LoVo (cell line): ENCODE data around the gene PF4V1.
A peak's percentile ranks its signal among the peaks of the same experiment; 100 is the strongest.

Source experiments
- DNase-seq: peaks from one replicate; pipeline ENCODE4 v3.0.0-alpha.2; 2016; ENCODE audit warnings: low spot score

PF4V1 gene

DNA sequence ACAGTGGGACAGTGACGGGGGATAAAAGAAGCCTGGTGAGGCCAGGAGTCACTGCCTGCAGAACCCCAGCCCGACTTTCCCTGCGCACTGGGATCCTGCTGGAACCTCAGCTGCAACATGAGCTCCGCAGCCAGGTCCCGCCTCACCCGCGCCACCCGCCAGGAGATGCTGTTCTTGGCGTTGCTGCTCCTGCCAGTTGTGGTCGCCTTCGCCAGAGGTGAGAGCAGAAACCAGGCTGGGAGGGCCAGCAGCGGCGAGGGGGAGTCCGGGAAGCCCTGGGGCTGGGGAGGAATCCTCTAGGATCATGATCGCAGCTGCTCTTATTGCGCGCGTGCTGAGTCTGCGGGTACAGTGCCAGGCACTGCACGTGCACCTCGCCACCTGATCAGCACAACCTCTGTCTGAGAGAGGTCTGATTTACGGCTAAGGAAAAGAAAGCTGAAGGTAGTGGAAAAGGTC is at the start of gene PF4V1:
Gene PF4V1, plus strand, starts transcription at position 51 of the 459 bp plus-strand sequence. Its CDS starts 67 bp downstream, at position 118.
- no peak for DNase-seq

GRCh38 chr4:73810191-73810590 is 42.9 kb upstream of the PF4V1 start:
- no peak for DNase-seq

DNA sequence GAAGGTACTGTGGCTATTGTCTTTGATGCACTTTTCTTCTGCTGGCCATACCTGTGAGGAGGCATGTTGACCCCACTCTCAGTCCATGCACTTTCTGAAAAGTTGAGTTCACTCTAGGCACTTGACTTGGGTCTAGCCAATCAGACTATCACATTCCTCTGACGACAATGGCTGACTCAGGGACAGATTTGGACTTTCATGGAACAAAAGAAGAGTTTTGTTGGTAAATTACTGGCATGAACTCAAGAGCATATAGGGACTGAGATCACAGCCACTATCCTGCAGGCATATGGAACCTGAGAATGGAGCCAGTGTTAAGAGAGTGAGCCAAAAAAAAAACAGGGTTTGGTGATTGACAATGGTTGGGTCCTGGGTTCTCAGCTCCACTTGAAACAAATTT is 41.3 kb upstream of the PF4V1 start:
- no peak for DNase-seq

- DNase-seq: no peak
These were observed 38.4 kb upstream of the PF4V1 start for GRCh38 chr4:73814679-73815078.

DNA sequence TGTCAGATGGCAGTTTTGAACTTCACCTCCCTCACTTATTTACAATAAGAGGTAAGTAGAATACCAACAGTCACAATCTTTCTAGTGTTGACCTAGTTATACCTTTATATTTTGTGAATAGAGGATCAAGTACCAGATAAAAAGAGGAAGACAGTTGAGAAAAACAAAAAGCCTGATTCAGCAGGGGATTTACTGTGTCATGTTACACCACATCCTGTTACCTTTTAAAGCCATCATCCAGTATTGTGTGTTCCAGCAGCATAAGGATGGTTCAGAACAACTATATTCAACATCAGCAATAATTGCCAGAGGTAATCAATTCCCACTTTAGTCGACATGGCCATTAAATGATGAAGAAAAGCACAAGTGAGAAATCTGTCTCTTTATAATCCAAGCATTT is 38.0 kb upstream of the PF4V1 start:
- no peak for DNase-seq

DNA sequence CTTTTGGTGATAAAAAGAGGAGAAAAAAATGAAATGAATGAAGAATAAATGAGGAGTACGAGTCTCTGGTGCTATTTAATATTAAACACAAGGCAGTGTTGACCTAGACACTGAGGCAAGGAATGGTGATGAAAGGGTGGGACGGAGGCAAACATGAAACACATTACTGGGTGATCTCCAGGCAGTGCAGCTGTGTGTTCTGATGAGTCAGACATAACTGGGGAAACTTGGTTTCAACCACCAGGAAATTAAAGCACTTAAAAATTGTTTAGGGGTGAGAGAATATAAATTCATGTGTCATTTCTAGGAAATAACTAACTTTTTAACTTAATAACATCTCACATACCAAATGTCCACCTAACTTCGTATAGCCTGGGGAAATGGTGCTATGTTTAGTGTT is 36.3 kb upstream of the PF4V1 start:
- peak; percentile 3 for DNase-seq

DNA sequence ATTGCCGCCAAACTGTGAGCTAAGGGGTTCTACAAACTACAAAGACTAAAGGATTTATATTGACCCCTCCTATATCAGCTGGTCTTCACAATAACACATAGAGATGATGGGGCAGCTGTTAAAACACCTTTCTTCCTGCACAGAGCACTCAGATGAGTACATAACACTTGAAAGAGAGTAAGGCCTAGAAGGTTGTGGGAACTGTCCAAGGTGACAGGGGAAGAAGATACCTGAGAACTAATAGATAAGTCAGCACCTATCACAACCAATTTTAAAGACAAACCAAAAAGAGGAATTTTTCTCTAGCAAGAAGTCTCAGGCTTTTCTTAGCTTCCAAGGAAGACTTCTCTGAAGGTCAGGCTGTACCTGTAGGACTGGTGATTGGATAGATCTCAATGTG is 35.8 kb upstream of the PF4V1 start:
- no peak for DNase-seq

DNA sequence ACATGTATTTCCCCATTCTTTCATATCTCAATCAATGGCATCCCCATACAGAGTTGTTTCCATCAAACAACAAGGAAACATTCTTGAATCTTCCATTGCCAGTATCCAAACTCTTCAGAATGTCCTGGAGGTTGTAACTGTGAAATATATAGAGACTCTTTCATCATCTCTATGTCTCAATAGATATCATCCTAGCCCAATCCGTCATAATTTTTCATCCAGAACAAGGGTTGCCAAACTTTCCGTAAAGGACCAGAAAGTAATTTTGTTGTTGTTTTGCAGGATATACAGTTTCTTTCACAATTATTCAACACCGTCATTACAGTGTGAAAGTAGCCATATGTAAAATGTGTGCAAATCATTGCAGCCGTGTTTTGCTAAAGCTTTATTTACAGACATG is 31.8 kb upstream of the PF4V1 start:
- DNase-seq: no peak

GRCh38 chr4:73822389-73822788 is 30.7 kb upstream of the PF4V1 start:
- DNase-seq: no peak

DNA sequence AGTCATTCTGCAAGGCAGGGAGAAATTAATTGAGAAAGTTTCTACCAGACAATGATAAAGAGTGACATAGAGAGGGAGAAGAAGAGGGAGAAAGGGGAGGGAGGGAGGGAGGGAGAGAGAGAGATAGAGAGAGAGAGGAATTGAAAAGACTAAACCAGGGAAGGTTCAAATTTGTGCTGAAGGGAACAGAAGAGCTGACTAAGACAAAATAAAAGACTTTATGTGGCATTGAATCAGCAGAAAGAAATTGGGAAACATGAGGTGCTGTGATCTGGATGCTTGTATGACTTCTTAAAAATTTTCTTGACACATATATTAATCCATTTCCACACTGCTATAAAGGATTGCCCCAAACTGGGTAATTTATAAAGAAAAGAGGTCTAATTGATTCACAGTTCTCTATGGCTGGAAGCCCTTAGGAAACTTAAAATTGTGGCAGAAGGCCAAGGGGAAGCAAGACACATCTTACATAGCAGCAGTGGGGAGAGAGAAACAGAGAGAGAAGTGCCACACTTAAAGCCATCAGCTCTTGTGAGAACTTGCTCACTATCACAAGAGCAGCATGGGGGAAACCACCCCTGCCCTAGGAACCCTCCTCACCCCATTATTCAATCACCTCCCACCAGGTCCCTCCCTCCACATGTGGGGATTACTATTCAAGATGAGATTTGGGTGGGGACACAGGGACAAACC is 30.1 kb upstream of the PF4V1 start:
- no peak for DNase-seq

DNA sequence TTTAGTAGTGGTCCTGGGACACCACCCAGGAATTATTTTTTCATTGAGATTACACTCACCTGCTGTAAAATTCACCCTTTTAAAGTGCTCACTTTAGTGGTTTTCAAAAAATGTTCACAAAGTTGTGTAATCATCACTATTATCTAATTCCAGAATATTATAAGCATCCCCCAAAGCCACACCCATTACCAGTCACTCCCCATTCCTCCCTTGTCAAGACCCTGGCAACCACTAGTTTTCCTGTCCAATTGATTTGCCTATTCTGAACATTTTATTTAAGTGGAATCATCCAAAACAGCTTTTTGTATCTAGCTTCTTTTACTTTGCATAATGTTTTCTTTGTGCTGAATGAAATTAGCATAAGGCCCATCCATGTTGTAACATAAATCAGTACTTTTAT is 29.3 kb upstream of the PF4V1 start:
- no peak for DNase-seq

- DNase-seq: no peak
These were observed 24.1 kb upstream of the PF4V1 start for GRCh38 chr4:73828956-73829355.

DNA sequence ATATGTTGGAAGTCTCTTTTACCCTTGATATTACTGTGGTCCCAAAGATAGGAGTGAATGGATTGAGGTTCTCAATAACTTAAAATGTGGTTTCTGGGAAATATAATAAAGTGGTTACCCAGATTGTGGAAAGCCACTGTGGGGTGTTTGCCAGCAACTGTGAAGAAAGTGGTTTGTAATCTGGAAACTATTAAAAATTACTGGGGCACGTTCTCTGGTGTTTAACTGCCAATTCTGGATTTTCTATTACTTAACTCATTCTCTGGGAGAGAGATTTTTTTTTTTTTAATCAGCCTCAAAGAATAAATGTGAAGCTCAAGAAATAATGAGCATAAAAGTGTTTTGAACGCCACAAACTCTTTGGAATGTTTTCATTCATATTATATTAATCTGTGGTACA is 21.5 kb upstream of the PF4V1 start:
- DNase-seq: no peak

- no peak for DNase-seq
These were observed 20.4 kb upstream of the PF4V1 start for GRCh38 chr4:73832651-73833237.

DNA sequence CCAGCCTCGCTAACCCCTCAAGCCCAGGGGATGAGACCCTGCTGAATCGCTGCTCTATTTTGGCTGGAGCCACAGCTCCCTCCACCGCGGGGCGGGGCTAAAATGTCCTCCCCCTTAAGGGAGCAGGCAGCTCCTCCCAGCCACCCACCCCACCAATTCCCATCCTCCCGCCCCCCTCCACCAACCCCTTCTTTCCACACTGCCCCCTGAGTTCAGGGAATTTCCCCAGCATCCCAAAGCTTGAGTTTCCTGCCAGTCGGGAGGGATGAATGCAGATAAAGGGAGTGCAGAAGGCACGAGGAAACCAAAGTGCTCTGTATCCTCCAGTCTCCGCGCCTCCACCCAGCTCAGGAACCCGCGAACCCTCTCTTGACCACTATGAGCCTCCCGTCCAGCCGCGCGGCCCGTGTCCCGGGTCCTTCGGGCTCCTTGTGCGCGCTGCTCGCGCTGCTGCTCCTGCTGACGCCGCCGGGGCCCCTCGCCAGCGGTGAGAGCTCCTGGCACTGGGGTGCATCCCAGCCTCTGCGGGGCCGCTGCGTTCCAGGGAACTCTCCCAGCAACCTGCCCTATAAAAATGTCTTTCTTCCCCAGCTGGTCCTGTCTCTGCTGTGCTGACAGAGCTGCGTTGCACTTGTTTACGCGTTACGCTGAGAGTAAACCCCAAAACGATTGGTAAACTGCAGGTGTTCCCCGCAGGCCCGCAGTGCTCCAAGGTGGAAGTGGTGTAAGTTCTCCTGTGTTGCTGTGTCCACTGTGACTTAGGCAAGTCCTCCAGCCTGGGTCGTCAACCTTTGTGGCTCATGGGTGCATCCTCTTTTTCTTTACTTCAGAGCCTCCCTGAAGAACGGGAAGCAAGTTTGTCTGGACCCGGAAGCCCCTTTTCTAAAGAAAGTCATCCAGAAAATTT is 16.5 kb upstream of the PF4V1 start, which contains the start of gene CXCL6:
Gene CXCL6, plus strand, starts transcription at position 306 of the 907 bp plus-strand sequence. Its CDS starts 73 bp downstream, at position 379.
- DNase-seq: no peak

DNA sequence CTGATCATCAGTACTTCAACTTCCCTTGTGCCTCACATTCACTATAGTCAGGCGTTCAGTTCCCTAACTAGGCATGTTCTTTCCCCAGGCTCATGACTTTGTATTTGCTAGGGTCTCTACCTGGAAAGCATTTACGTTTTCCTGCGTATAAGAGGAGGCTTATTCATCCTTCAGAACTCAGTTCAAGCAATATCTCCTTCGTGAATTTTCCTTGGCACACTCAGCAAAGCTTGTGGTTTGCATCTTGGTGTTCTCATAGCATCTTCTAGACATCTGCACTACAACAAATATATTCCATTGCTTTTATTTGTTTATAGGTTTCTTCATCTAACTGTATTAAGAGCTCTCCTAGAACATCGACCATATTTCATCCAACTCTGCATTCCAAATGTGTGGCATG is 14.0 kb upstream of the PF4V1 start:
- no peak for DNase-seq

DNA sequence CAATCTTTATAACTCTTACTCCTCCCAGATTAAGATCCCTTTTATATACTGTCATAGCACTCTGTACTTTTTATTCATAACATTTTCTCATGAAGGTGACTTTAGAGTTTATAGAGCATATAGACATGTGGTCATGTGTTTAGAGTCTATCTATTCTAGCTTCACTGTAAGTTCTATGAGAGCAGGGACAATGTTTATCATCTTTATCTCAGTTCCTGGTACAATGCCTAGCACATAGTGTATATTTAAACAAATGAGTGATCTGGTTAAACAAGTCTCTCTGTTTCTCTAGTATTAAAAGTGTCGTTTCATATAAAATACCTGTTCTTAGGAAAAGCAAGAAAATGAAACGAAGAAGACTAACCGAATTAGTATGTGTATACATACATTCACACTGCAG is 13.4 kb upstream of the PF4V1 start:
- no peak for DNase-seq

DNA sequence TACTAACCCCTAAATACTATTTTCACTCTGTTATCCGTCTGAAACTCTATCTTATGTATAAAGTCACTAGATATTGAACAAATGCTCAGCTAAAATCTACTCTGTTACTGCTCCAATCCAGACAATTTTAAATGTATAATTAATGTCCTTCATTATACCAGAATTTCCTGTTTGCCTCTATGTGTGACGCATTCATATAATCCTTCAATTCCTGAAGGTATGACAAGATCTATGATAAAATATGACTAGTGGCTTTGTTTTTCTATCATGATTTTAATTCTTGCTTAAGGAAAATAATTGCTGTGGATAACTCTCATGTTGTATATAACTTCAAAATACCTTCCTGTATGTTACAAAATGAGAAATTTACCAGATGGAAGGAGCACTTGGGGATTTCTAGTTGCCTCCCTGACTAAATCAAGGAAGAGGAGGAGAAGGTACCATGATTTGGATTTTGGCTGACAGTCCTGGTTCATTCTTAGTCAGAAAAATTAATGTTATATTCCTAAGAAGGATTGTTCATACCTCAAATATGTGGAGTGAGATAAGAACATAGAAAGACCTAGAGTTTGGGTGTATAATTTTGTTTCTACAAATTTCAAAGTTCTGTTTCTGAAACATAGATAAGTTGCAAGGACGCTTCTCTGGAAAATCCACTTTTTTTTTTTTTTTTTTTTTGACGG is 11.7 kb upstream of the PF4V1 start:
- no peak for DNase-seq

DNA sequence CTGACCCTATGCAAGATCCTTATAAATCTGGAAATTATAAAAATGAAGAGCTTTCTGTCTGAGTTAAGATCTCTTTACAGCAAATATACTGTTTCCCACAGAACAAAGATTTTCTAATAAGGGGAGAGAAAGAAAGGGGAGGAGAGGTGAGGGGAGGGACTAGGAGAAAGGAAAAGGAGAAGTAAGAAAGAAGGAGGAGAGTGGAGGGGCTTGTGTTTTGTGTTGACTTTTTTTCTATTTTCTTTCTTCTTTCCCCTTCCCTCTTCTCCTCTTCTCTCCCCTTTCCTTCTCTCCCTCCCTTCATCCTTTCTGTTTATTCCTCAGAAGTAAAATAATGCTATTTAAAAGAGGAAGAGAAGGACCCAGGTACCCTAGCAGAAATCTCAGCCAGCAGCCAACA is 10.4 kb upstream of the PF4V1 start:
- no peak for DNase-seq

DNA sequence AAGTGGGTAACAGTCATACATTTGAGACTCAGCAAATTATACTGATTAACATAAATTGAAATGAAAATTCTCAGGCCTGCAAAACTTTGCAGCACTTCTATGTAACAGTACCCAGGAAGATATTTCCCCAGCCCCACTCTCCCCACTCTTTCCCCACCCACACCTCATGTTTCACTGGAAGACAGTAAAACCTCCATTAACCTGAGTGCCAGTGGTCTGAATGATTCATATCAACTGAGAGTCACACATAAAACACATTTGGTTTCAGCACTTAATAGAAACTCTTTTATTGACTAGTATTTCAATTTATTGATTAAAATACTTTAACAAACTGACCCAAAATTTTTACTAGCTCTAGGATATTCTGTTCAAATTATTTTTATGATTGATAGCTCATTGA is 9.7 kb upstream of the PF4V1 start:
- DNase-seq: no peak

GRCh38 chr4:73844345-73844744 is 8.8 kb upstream of the PF4V1 start:
- peak; percentile 22 for DNase-seq

- no peak for DNase-seq
These were observed 8.3 kb upstream of the PF4V1 start for GRCh38 chr4:73844806-73845205.
